IgD-negative memory B cell (primary cell): ENCODE measurements around the gene DMRTC2. TPM values are rescaled to one million over a fixed set of nuclear protein-coding genes. Genes with fewer than 3 reads are reported as not detected.
A peak's percentile ranks its signal among the peaks of the same experiment; 100 is the strongest.
"Not testable (repeated sequence)": the region's sequence is repeated elsewhere in the genome, so short reads cannot be mapped to it uniquely, and the experiment has no call there.

Source experiments
- H3K27ac Mint-ChIP-seq, 3 donors: one replicate each; pipeline ENCODE4 v1.8.0; 2020 to 2022; ENCODE audit warnings: mild to moderate bottlenecking in 3 of 3, mixed read lengths in 3 of 3, moderate library complexity in 1 of 3
- H3K27me3 Mint-ChIP-seq: one replicate; pipeline ENCODE4 v1.8.0; 2021; ENCODE audit warnings: mixed read lengths
- H3K36me3 Mint-ChIP-seq: one replicate; pipeline ENCODE4 v1.8.0; 2020; ENCODE audit warnings: mild to moderate bottlenecking, mixed read lengths
- H3K4me1 Mint-ChIP-seq, 3 donors: one replicate each; pipeline ENCODE4 v1.8.0; 2020 to 2022; ENCODE audit warnings: mixed read lengths in 3 of 3, mild to moderate bottlenecking in 1 of 3
- H3K4me3 Mint-ChIP-seq, 4 donors: one replicate each; pipeline ENCODE4 v1.8.0; 2020 to 2022; ENCODE audit warnings: mild to moderate bottlenecking in 4 of 4, mixed read lengths in 4 of 4, moderate library complexity in 3 of 4
- H3K9me3 Mint-ChIP-seq, 3 donors: one replicate each; pipeline ENCODE4 v1.8.0; 2020 to 2021; ENCODE audit warnings: mixed read lengths in 3 of 3, mild to moderate bottlenecking in 1 of 3
- polyA plus RNA-seq: library from polyadenylated mRNA; unstranded; fragments of 300-500 nt; fragmentation: Illumina TruSeq; gene quantifications from one replicate; pipeline ENCODE4 v1.2.3, GENCODE V29; 2021

DMRTC2 gene
- polyA plus RNA-seq, 1 donor from 2014 or later: not detected

GRCh38 chr19:41871573-41872383, 26.9 kb downstream of the DMRTC2 start:
- H3K9me3 Mint-ChIP-seq: no peaks in the 10 kb centered on the region
- peaks cover 40 to 46% (median 45%) of the 10 kb centered on the region in 3 donors for H3K4me1 Mint-ChIP-seq
- H3K4me3 Mint-ChIP-seq: peak overlapping the region; percentile 62 to 82 (median 82)
- H3K27me3 Mint-ChIP-seq: no peaks in the 10 kb centered on the region
- H3K36me3 Mint-ChIP-seq: peaks cover 2% of the 10 kb centered on the region
- H3K27ac Mint-ChIP-seq: peak overlapping the region; percentile 93 to 96 (median 94)

GRCh38 chr19:41872384-41872774, 27.5 kb downstream of the DMRTC2 start:
- H3K9me3 Mint-ChIP-seq: no peaks in the 10 kb centered on the region
- H3K36me3 Mint-ChIP-seq: peaks cover 2% of the 10 kb centered on the region
- H3K4me1 Mint-ChIP-seq: peaks cover 41 to 45% (median 44%) of the 10 kb centered on the region in 3 donors
- H3K4me3 Mint-ChIP-seq: peak overlapping the region in 2 of 4 donors; percentile 65 to 81
- H3K27me3 Mint-ChIP-seq: no peaks in the 10 kb centered on the region
- H3K27ac Mint-ChIP-seq: peak overlapping the region; percentile 76 to 93 (median 83)

- Mint-ChIP-seq H3K4me3 (peak overlapping the region in 3 of 4 donors; percentile 65 to 78 (median 76)), H3K36me3 (peaks cover 2% of the 10 kb centered on the region), H3K27me3 (no peaks in the 10 kb centered on the region)
These were observed 28.2 kb downstream of the DMRTC2 start for GRCh38 chr19:41872775-41873647.

GRCh38 chr19:41875973-41876372, 31.1 kb downstream of the DMRTC2 start:
- Mint-ChIP-seq H3K4me3 (peak overlapping the region; percentile 84 to 99 (median 92)), H3K4me1 (peaks cover 32 to 44% (median 36%) of the 10 kb centered on the region in 3 donors), H3K27ac (peak overlapping the region; percentile 98 to 100 (median 99))
- H3K27me3 Mint-ChIP-seq, H3K36me3 Mint-ChIP-seq, H3K9me3 Mint-ChIP-seq: not testable (repeated sequence)

More at GRCh38 chr19:41872775-41873647, 28.2 kb downstream of the DMRTC2 start:
- Mint-ChIP-seq H3K27ac (peak overlapping the region; percentile 76 to 93 (median 83)), H3K9me3 (no peaks in the 10 kb centered on the region), H3K4me1 (peaks cover 37 to 42% (median 41%) of the 10 kb centered on the region in 3 donors)

GRCh38 chr19:41876847-41877832, 32.3 kb downstream of the DMRTC2 start, which contains the start of gene CD79A:
Gene CD79A, plus strand, starts transcription at chr19:41877279. Its CDS starts 26 bp downstream, at chr19:41877305.
- Mint-ChIP-seq H3K27me3 (no peaks in the 10 kb centered on the region), H3K4me1 (peaks cover 26 to 37% (median 32%) of the 10 kb centered on the region in 3 donors), H3K4me3 (peak within 1 kb of the TSS; percentile 93 to 100 (median 98)), H3K9me3 (no peaks in the 10 kb centered on the region), H3K27ac (peak within 1 kb of the TSS; percentile 98 to 100 (median 99)), H3K36me3 (no peaks in the 10 kb centered on the region)

GRCh38 chr19:41877916-41878905, 33.4 kb downstream of the DMRTC2 start:
- H3K4me1 Mint-ChIP-seq: peaks cover 26 to 36% (median 30%) of the 10 kb centered on the region in 3 donors
- peak overlapping the region; percentile 93 to 100 (median 98) for H3K4me3 Mint-ChIP-seq
- no peaks in the 10 kb centered on the region for H3K9me3 Mint-ChIP-seq

GRCh38 chr19:41879080-41879479, 34.2 kb downstream of the DMRTC2 start:
- peaks cover 3% of the 10 kb centered on the region for H3K36me3 Mint-ChIP-seq
- no peaks in the 10 kb centered on the region for H3K9me3 Mint-ChIP-seq
- no peaks in the 10 kb centered on the region for H3K27me3 Mint-ChIP-seq
- H3K4me1 Mint-ChIP-seq: peaks cover 27 to 37% (median 30%) of the 10 kb centered on the region in 3 donors
- peak overlapping the region; percentile 93 to 100 (median 98) for H3K4me3 Mint-ChIP-seq
- H3K27ac Mint-ChIP-seq: peak overlapping the region; percentile 93 to 100 (median 99)

More at GRCh38 chr19:41877916-41878905, 33.4 kb downstream of the DMRTC2 start:
- Mint-ChIP-seq H3K36me3 (peaks cover 3% of the 10 kb centered on the region), H3K27ac (peak overlapping the region; percentile 98 to 100 (median 99)), H3K27me3 (no peaks in the 10 kb centered on the region)

- no peaks in the 10 kb centered on the region for H3K9me3 Mint-ChIP-seq
- H3K27me3 Mint-ChIP-seq: no peaks in the 10 kb centered on the region
- peaks cover 27 to 34% (median 34%) of the 10 kb centered on the region in 3 donors for H3K4me1 Mint-ChIP-seq
- H3K36me3 Mint-ChIP-seq: peaks cover 3% of the 10 kb centered on the region
- peak overlapping the region; percentile 93 to 100 (median 98) for H3K4me3 Mint-ChIP-seq
- H3K27ac Mint-ChIP-seq: peak overlapping the region; percentile 93 to 100 (median 99)
These were observed 35.0 kb downstream of the DMRTC2 start for GRCh38 chr19:41879670-41880328.

GRCh38 chr19:41880329-41880708, 35.5 kb downstream of the DMRTC2 start:
- peaks cover 3% of the 10 kb centered on the region for H3K36me3 Mint-ChIP-seq

GRCh38 chr19:41882568-41883462, 38.0 kb downstream of the DMRTC2 start, which contains the start of gene ARHGEF1:
Gene ARHGEF1, plus strand, starts transcription at chr19:41883184. Its CDS starts 4,899 bp downstream, at chr19:41888083.
- H3K36me3 Mint-ChIP-seq: peaks cover 5% of the 10 kb centered on the region
- no peaks in the 10 kb centered on the region for H3K9me3 Mint-ChIP-seq
- no peaks in the 10 kb centered on the region for H3K27me3 Mint-ChIP-seq
- H3K4me3 Mint-ChIP-seq: peak within 1 kb of the TSS; percentile 98 to 100 (median 99)
- H3K4me1 Mint-ChIP-seq: peaks cover 26 to 45% (median 37%) of the 10 kb centered on the region in 3 donors
- H3K27ac Mint-ChIP-seq: peak within 1 kb of the TSS; percentile 97 to 99 (median 98)

More at GRCh38 chr19:41880329-41880708, 35.5 kb downstream of the DMRTC2 start:
- no peaks in the 10 kb centered on the region for H3K9me3 Mint-ChIP-seq
- H3K27me3 Mint-ChIP-seq: no peaks in the 10 kb centered on the region
- peak overlapping the region; percentile 93 to 100 (median 98) for H3K4me3 Mint-ChIP-seq
- H3K4me1 Mint-ChIP-seq: peaks cover 29 to 38% (median 32%) of the 10 kb centered on the region in 3 donors
- H3K27ac Mint-ChIP-seq: peak overlapping the region; percentile 78 to 99 (median 93)

- H3K4me3 Mint-ChIP-seq: peak overlapping the region; percentile 88 to 99 (median 98)
- H3K36me3 Mint-ChIP-seq: peaks cover 5% of the 10 kb centered on the region
- peak overlapping the region; percentile 92 to 99 (median 96) for H3K27ac Mint-ChIP-seq
- H3K27me3 Mint-ChIP-seq: no peaks in the 10 kb centered on the region
- H3K4me1 Mint-ChIP-seq: peaks cover 31 to 51% (median 41%) of the 10 kb centered on the region in 3 donors
- H3K9me3 Mint-ChIP-seq: no peaks in the 10 kb centered on the region
These were observed 38.6 kb downstream of the DMRTC2 start for GRCh38 chr19:41883463-41883820.
